HG03135 (cell line): Measurements from ENCODE around the gene FETUB.

Experiments used
- ATAC-seq: cut with Tn5 transposase; IDR thresholded peaks from one replicate; pipeline ENCODE4 v1.9.1; 2021; ENCODE audit warnings: mild to moderate bottlenecking, moderate library complexity; ENCODE audit not compliant: unreplicated experiment

Gene FETUB, protein sequence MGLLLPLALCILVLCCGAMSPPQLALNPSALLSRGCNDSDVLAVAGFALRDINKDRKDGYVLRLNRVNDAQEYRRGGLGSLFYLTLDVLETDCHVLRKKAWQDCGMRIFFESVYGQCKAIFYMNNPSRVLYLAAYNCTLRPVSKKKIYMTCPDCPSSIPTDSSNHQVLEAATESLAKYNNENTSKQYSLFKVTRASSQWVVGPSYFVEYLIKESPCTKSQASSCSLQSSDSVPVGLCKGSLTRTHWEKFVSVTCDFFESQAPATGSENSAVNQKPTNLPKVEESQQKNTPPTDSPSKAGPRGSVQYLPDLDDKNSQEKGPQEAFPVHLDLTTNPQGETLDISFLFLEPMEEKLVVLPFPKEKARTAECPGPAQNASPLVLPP

DNA sequence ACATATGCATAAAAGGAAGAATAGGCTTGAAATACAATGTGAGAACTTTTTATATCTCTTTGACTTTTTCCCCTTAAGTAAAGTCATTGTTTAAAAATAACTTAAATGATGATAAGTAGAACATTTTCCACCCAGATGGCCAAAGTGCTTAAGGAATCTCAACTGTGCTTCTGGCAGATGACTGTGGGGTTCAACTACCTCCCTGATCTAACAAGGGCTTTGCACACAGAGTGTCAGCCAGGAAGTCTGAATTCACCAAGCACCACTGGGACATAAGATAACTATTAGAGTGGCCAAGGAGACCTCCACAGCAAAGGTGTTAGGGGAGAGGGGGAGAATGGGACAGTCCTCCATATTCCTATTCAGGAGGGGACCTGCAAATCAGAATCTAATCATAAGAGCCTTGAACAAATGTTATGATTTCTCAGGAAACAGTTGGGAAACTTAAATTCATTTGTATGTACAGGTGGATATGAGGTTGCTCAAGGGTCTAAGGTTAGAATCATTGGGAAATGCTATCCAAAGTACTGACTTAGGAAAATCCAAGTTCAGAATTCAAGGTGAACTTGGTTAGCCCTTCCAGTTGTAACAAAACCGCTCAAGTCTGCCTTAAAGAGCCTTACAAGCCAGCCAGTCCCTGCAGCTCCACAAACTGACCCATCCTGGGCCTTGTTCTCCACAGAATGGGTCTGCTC is at the start of gene FETUB:
Gene FETUB, plus strand, starts transcription at position 622 of the 695 bp plus-strand sequence. Its CDS starts 62 bp downstream, at position 684.
- ATAC-seq = no peak

DNA sequence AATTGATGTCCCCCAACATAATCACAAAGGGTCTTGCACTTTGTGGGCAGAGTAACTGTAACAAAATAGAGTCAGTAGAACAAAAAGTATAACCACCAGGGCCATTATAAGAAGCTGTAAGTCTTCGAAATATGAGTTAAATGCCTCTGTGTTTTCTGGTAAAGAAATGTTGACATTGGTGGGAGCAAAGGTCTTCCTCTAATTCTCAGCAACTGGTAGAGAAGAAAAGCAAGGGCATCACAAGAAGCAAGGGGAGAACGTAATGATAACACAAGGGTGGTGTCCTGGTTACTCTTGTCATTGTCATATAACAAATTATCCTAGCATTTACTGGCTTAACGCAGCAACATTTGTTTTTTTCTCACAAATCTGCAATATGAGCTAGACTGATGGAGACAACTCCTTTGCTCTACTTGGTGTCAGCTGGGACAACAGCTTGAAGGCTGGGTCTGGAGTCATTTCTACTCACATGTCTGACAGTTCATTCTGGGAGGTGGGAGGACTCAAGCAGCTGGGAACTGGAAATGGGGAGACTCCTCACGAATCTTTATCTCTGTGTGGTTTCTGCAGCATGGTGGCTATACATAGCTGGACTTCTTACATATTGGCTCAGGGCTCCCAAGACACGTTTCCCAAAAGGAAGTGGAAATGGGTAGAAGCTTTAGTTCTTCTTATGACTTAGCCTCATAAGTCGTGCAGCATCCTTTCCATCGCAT is 49.5 kb upstream of the FETUB start:
- ATAC-seq = no peak

DNA sequence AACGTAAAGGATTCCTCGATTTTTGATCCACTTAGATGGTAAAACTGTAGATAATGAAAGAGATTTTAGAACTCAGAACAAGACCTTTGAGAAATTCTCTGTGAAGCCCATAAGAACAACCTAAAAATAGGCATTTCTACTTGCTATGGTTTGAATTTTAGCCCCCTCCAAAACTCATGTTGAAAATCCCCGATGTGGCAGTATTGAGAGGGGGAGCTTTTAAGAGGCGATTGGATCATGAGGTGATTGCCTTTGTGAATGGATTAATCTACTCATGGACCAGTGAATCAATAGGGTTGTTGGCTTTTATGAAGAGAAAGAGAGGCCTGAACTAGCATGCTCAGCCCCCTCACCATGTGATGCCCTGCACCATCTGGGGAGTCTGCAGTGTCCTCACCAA is 47.5 kb upstream of the FETUB start:
- ATAC-seq = no peak

DNA sequence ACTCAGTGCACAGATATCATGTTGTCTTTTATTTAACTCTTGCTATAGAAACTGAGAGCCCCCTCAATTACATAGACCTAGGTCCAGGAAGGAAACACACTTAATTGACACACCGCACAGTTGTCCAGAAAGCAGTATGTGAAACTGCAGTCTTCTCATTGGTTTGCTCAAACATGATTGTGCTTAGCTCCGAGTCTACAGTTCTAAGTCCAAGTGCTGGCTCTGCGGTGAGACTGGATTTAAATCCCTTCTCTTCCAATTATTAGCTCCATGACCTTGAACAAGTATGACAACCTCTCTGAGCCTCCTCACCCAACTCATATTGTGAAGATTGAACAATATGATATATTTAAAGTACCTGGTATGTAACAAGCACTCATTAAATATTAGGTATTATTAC is 46.3 kb upstream of the FETUB start:
- ATAC-seq = no peak

DNA sequence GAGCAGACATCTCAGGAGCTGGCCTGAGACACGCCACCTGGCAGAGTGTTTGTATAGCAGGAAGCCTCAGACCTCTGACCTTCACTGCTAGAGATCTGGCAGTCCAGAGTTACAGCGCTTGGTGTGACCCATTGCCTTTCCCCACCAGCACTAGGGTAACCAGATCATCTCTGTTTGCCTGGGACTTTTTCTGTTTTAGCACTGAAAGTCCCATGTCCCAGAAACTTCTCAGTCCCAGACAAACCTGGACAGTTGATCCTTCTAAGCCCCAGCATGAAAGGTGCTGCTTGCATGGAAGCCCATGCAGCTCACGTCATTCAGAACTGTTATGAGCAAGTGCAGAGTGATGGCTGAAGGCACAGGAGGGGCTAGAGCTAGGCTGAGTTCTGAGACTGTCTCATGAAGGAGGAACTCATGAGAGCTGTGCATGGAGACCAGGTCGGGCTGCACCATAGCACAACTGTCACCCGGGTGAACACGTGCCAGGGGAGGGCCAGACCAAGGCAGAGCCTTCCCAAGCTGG is 45.5 kb upstream of the FETUB start:
- ATAC-seq = no peak

DNA sequence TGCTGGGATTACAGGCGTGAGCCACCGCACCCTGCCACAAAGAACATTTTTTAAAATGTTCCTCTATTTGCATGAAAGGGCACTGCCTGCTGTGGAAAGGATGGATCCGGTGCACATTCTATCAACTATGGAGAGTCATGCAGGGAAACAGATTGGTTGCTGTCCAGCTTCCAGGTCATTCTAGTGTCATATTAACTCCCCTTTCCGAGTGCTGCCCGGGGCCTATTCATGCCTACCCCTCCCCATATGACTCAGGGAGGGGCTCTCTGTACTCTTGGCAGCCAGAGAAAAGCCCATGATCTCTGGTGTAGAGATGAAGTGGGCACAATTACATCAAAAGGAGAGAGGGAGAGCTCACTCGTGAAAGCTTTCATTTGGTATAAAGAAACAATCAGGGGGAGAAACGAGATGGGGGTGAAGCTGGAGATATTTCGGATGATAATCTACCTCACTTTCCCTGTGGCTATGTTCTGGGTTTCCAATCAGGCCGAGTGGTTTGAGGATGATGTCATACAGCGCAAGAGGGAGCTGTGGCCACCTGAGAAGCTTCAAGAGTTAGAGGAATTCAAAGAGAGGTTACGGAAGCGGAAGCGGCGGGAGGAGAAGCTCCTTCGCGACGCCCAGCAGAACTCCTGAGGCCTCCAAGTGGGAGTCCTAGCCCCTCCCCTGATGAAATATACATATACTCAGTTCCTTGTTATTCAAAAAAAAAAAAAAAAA is 43.5 kb upstream of the FETUB start:
- ATAC-seq = no peak

DNA sequence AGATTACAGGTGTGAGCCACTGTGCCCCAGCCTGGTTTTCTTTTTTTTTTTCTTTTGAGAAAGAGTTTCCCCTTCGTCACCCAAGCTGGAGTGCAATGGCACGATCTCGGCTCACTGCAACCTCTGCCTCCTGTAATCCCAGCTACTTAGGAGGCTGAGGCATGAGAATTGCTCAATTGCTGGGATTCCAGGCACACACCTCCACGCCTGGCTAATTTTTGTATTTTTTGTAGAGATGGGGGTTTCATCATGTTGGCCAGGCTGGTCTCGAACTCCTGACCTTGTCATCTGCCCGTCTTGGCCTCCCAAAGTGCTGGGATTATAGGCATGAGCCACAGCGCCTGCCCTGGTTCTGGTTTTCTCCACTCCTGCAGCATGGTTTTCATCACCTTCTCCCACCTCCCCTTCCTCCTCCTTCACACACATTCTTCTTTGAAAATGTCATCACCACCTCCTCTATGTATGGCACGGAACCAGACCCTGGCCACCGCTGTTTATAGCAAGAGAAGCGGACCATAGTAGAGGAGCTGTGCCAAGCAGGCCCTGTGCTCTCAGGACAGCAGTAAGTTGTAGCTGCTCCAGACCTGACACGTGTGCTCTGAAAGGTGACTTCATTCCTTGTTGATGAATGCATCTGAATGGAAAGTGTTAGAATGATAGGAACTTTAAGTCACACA is 42.0 kb upstream of the FETUB start:
- ATAC-seq = no peak

DNA sequence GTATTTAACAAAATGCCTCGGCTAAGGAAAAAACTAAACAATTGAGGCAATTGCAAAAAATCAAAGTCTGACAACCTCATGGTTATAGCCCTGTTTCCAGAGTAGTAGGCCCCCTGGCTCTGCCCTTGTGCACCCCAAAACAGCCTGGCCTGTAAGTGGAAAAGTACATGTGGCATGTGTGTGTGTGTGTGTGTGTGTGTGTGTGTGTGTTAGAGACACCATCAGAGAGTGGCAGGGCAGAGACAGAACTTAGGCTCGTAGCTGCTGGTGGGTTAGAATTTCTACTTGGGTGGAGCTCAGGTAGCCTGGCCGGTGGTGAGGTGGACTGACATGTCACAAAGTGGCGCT is 41.4 kb upstream of the FETUB start:
- ATAC-seq = no peak

DNA sequence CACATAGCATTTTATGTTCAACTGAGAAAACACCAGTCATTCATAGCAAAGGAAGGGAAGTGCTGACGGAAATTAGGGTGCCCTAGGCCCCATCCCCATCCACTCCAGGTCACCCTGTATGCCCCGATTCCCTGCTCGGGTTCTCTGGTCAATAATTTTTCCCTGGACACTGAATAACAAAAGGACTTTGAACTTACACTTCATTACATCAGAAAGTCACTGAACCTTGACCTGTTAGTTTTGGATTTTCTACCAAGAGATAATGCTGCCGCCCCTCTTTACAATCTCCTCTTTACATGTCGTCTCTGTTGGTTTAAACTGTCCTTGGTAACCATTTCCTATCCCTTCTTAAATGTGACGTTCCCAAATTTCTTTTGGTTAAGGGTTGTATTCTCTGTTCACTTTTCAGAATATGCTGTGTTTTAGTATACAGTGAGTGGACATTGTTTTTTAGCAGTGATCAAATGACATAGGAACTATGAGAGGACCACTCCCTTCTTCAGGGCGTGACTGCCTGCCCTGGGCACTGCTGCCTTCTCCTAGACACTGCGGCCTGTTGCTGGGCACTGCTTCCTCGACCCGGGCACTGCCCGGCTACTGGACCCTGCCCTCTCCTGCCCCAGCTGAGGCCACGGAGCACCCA is 40.9 kb upstream of the FETUB start:
- no peak for ATAC-seq

DNA sequence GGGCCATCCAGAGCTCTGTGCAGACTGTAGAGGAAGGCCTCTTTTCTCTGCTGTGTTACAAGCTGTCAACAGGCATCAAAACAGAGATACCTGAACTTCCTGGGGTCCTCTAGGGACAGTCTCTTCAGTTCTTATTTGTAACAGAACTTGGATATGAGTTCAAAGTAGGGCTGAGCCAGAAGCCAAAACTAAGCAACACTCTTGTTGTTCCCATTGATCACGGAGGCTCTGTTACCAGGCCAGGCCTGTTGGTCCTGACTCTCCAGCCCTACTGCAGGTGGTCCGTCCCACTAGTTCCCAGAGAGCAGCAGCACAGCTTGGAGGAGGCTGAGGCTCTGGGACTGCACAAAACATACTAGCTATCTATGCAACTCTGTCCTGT is 40.4 kb upstream of the FETUB start:
- ATAC-seq = no peak

DNA sequence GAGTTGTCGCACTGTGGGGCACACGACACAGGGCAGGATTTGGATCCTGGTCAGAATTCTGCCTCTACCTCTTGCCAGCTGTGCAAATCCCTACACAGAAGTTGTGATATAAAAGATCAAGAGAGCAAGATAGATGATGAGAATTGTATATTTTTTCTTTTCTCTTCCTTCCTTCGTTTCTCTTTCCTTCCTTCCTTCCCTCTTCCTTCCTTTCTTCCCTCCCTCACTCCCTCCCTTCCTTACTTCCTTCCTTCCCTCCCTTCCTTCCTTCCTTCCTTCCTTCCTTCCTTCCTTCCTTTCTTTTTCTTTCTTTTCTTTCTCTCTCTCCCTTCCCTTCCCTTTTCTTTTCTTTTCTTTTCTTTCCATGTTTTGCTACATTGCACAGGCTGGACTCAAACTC is 39.3 kb upstream of the FETUB start:
- no peak for ATAC-seq

DNA sequence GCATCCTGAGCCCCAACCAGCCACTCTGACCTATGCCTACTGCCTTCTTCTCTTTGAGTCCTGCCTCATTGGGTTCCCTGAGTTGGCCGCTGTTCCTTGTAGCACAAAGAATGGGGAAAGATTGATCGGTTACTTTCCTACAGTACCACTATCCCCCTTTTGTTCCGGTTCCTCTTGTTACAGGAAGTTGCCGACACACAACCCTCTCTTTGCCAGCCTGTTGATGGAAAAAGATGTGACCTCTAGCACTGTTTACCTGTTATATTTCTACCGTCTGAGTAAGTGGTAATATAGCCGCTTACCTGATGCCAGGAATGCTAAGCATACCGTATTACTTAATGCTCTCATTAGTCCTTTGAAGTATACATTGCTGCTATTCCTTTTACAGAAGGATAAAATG is 37.0 kb upstream of the FETUB start:
- no peak for ATAC-seq

DNA sequence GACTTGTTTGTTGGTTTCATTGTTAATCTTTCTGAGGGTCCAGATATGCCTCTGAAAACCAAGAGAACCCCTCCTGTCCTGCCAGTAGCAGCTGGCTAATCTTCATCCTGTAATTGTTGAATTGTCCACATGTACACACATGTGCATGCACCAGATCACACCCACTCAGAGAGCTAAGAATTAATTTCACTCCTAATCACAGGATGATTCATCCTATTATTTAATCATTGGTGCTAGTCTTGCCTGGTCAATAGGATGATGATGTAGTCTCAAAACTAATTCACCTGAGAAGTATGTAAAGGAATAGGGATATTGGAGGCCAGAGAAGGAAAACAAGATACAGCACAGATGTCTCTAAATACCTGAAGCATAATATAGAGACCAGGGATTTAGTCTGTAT is 35.1 kb upstream of the FETUB start:
- ATAC-seq = no peak

DNA sequence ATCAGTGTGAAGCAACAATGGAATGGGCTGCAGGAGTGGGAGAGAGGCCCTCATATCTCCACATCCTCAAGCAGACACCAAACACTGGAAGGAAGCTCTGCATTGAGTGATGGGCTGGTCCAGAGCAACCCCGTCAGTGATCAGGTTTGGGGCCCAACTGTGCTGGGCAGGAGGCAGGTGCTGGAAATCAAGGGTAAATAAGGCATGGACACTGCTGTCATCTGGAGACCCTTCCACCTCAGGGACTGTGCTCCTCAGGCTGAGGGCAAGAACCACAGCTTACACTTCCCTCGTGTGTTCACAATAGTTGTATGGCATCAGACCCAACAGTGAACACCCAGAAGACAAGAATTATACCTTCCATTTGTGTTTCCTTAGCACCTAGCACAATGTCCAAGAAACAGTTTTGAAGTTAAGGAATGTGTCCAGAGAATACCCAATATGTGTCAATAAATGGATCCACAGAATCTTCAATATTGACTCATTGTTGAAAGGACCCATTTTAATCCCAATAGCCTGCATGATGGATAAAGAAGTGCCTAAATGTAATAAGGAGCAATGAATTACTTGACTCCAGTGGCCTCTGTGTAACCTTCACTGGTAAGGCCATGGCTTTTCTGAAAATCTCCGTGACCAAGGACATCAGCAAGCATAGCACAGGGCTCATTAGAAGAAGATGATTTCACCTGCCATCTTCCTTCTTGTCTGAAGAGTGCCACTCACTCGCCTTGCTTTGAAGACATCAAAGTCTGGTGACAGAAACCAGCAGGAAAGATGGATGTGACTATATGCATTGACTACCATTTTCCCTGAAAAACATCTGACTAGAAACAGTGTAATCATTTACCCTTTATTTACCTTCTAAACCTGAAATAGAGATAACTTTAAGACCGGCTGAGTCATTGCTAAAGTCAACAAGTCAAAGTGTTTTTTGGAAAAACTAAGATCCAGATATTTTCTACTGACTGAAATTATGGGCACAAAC is 34.3 kb upstream of the FETUB start:
- no peak for ATAC-seq

DNA sequence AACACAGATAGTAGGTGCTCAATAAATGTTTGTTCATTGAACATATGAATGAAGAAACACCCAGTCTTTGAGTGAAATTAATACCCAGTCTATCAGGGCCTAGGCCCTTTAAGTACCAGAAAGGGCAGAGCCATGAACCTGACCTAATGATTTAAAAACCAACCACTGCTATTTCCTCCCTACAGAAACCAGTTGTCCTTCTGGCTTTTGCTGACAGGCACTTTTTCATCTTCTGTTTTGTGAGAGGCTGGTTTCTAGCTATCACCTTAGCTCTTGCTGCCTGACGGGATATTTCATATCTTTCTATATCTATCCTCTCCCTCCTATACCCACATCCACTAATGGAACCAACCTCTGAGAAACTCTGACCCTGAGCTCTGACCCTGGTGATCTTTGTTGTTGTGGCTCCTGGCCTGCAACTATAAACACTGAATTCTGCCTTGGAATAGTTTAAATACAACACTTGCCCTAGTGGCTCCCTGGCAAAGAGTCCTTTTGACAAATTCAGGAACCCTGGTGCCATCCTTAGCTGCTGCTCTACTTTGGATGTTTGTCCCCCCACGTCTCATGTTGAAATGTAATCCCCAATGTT is 31.5 kb upstream of the FETUB start:
- no peak for ATAC-seq

DNA sequence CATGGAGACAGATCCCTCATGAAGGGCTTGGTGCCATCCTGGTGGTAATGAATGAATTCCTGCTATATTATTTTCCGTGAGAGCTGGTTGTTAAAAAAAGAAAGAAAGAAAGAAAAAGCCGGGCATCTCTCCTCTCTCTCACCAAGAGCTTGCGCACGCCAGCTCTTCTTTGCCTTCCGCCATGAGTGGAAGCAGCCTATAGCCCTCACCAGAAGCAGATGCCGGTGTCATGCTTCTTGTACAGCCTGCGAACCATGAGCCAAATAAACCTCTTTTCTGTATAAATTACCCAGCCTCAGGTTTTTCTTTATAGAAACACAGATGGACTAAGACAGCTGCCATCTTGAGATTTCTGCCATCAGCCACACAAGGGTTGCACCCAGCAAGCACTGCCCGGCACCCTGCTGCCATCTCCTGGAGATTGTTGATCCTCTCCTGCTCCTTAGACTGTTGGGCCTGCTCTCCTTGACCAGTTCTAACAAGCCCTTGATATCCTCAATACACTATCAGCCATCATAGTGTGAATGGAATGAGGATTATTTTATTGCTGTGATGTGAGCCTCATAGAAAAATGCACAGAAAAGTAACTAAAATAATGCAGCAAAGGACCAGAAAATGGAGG is 30.8 kb upstream of the FETUB start:
- no peak for ATAC-seq

DNA sequence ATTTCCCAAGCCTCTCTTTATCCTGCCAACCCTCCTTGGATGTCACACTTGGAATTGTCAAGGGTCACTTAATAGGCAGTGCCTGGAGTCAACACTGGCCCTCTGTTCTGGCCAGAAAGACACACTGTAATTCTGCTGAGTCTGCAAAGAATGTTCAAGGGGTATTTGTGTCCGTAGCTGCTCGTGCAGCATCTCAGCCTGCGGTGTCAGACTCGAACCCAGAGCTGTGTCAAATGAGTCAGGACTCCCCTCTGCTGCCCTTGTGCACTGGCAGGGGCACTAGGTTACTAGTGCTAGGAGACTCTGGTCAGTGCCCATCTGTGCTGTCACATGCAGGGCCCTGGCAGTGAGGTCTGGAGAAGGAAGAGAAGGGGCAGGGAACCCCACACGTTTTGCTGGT is 28.1 kb upstream of the FETUB start:
- ATAC-seq = no peak
